Trophoblast cell (in vitro differentiated cells and primary cell): ENCODE measurements around the gene SOX8.

Source experiments
- DNase-seq, 2 donors: peaks; one replicate each; pipeline ENCODE4 v3.0.0-alpha.2; 2016
- H2AFZ ChIP-seq: 2 replicates; pipeline ENCODE4 v1.6.1; 2013; ENCODE audit warnings: low read length, moderate library complexity, mild to moderate bottlenecking; ENCODE audit not compliant: insufficient read depth, poor library complexity
- H2AK5ac ChIP-seq: 2 replicates; pipeline ENCODE4 v1.6.1; 2013; ENCODE audit warnings: mild to moderate bottlenecking, low read length
- H2BK120ac ChIP-seq: 2 replicates; pipeline ENCODE4 v1.6.1; 2013; ENCODE audit warnings: low read length, mild to moderate bottlenecking, moderate library complexity; ENCODE audit not compliant: insufficient read depth, poor library complexity
- H2BK12ac ChIP-seq: 2 replicates; pipeline ENCODE4 v1.6.1; 2013; ENCODE audit warnings: mild to moderate bottlenecking, low read length, moderate library complexity
- H2BK5ac ChIP-seq: 2 replicates; pipeline ENCODE4 v1.6.1; 2013; ENCODE audit warnings: low read length, low read depth, moderate library complexity, mild to moderate bottlenecking; ENCODE audit not compliant: poor library complexity
- H3K14ac ChIP-seq: 2 replicates; pipeline ENCODE4 v1.6.1; 2013; ENCODE audit warnings: mild to moderate bottlenecking, low read length
- H3K18ac ChIP-seq: 2 replicates; pipeline ENCODE4 v1.6.1; 2013; ENCODE audit warnings: mild to moderate bottlenecking, low read length
- H3K23ac ChIP-seq: 2 replicates; pipeline ENCODE4 v1.6.1; 2013; ENCODE audit warnings: low read length
- H3K27ac ChIP-seq: 2 replicates; pipeline ENCODE4 v1.5.1; 2013; ENCODE audit warnings: low read depth, mild to moderate bottlenecking, inconsistent platforms, low read length, moderate library complexity
- H3K27me3 ChIP-seq: 2 replicates; pipeline ENCODE4 v1.6.1; 2013; ENCODE audit warnings: inconsistent platforms, mild to moderate bottlenecking, low read length, moderate library complexity; ENCODE audit not compliant: insufficient read depth
- H3K36me3 ChIP-seq, 2 experiments: 1 replicate in 1 of 2; 2 replicates in 1 of 2; pipeline ENCODE4 v1.6.1; 2013; ENCODE audit warnings: low read length in 2 of 2, mild to moderate bottlenecking in 2 of 2, moderate library complexity in 1 of 2; ENCODE audit not compliant: insufficient read depth in 2 of 2, control insufficient read depth in 1 of 2
- H3K4ac ChIP-seq: 2 replicates; pipeline ENCODE4 v1.6.1; 2013; ENCODE audit warnings: low read depth, mild to moderate bottlenecking, low read length, moderate library complexity
- H3K4me1 ChIP-seq, 2 experiments: 1 replicate in 1 of 2; 2 replicates in 1 of 2; pipeline ENCODE4 v1.6.1; 2013; ENCODE audit warnings: low read length in 2 of 2, mild to moderate bottlenecking in 2 of 2, moderate library complexity in 1 of 2; ENCODE audit not compliant: insufficient read depth in 2 of 2, control insufficient read depth in 1 of 2
- H3K4me2 ChIP-seq: 2 replicates; pipeline ENCODE4 v1.6.1; 2013; ENCODE audit warnings: inconsistent platforms, mild to moderate bottlenecking, low read length, moderate library complexity
- H3K4me3 ChIP-seq: 2 replicates; pipeline ENCODE4 v1.5.1; 2013; ENCODE audit warnings: mild to moderate bottlenecking, low read depth, low read length, inconsistent platforms
- H3K79me1 ChIP-seq: one replicate; pipeline ENCODE4 v1.6.1; 2013; ENCODE audit warnings: low read length
- H3K79me2 ChIP-seq: 2 replicates; pipeline ENCODE4 v1.6.1; 2013; ENCODE audit warnings: low read length, mild to moderate bottlenecking; ENCODE audit not compliant: control insufficient read depth, insufficient read depth, poor library complexity
- H3K9ac ChIP-seq: 2 replicates; pipeline ENCODE4 v1.6.1; 2013; ENCODE audit warnings: mild to moderate bottlenecking, low read length
- H3K9me3 ChIP-seq: 2 replicates; pipeline ENCODE4 v1.6.1; 2013; ENCODE audit warnings: low read depth, mild to moderate bottlenecking, control low read depth, inconsistent platforms, low read length; ENCODE audit not compliant: insufficient read depth
- H4K12ac ChIP-seq: 2 replicates; pipeline ENCODE4 v1.6.1; 2013; ENCODE audit warnings: low read depth, mild to moderate bottlenecking, low read length, moderate library complexity
- H4K8ac ChIP-seq: 2 replicates; pipeline ENCODE4 v1.6.1; 2013; ENCODE audit warnings: low read depth, mild to moderate bottlenecking, low read length, moderate library complexity
- H4K91ac ChIP-seq: one replicate; pipeline ENCODE4 v1.6.1; 2013; ENCODE audit warnings: low read depth, mild to moderate bottlenecking, low read length, moderate library complexity
- WGBS: extraction: QIAGEN DNeasy Blood & Tissue Kit; methylation state at CpG from one replicate; pipeline ENCODE4 v1.1.7; 2013; ENCODE audit warnings: missing lambda C conversion rate; ENCODE audit not compliant: insufficient read length, insufficient coverage; ENCODE audit errors: extremely low coverage; 5-methylcytosine and 5-hydroxymethylcytosine counted together

SOX8 gene

DNA sequence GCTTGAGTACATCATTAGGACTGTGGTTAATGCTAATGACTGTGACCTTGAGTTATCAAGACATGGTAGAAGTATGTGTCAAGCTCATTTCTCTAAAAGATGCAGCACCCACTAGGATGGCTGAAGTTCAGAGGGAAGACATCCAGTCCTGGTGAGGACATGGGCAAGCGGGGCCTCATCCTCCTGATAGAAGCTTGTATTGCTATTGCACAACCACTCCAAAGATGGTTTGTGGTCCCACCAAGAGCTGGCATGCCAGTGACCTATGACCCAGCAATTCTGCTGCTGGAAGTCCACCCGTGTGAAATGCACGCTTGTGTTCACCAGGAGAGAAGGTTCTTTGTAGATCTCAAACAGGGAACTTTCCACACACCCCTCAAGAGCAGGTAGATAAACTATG lies 14.2 kb downstream of the SOX8 start:
- Histone ChIP-seq H3K14ac (no peak overlapping the region), H3K79me2 (no peaks in the 10 kb centered on the region), H4K91ac (no peak overlapping the region), H4K8ac (no peak overlapping the region), H2AFZ (no peak overlapping the region), H3K4me3 (no peak overlapping the region), H2BK5ac (no peak overlapping the region), H4K12ac (no peak overlapping the region), H3K4me1 (no peaks in the 10 kb centered on the region), H3K27ac (no peak overlapping the region), H3K4ac (no peak overlapping the region), H3K23ac (no peak overlapping the region), H2BK120ac (no peak overlapping the region), H3K36me3 (no peaks in the 10 kb centered on the region), H3K18ac (no peak overlapping the region), H3K4me2 (no peak overlapping the region), H3K79me1 (no peaks in the 10 kb centered on the region), H2BK12ac (no peak overlapping the region), H3K27me3 (peaks cover 2% of the 10 kb centered on the region), H2AK5ac (no peak overlapping the region), H3K9me3 (peaks cover 56% of the 10 kb centered on the region), H3K9ac (no peak overlapping the region)
- no peak for DNase-seq
- WGBS: no CpG with 5 or more reads among the region's 3 CpGs

DNA sequence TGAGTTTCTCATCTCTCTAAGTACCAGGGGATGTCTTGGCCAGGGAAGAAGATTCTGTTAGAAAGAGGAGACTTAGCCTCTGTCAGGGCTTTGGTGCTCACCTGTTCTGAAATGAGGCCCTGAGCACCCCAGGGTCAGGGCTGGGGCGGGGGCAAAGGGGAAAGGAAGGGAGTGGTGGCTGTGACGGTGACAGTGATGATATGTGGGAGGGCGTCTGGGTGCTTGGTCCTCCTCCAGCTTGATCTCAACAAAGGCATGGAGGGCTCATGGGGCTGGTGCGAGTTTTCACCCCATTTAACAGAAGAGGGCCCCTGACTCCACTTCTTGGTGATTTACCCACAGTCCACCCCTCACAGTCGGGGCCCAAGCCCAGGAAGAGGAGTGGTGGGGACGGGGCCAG lies 15.1 kb downstream of the SOX8 start:
- Histone ChIP-seq H3K23ac (no peak overlapping the region), H3K14ac (no peak overlapping the region), H2BK120ac (no peak overlapping the region), H3K18ac (no peak overlapping the region), H4K8ac (no peak overlapping the region), H3K79me2 (no peaks in the 10 kb centered on the region), H2BK12ac (no peak overlapping the region), H2BK5ac (no peak overlapping the region), H3K79me1 (no peaks in the 10 kb centered on the region), H4K12ac (no peak overlapping the region), H3K4me2 (no peak overlapping the region), H3K4ac (no peak overlapping the region), H2AK5ac (no peak overlapping the region), H3K4me3 (no peak overlapping the region), H3K27me3 (peaks cover 2% of the 10 kb centered on the region), H3K27ac (no peak overlapping the region), H2AFZ (no peak overlapping the region), H4K91ac (no peak overlapping the region), H3K4me1 (no peaks in the 10 kb centered on the region), H3K9ac (no peak overlapping the region), H3K36me3 (no peaks in the 10 kb centered on the region), H3K9me3 (peaks cover 59% of the 10 kb centered on the region)
- no peak for DNase-seq
- WGBS: no CpG with 5 or more reads among the region's 6 CpGs

DNA sequence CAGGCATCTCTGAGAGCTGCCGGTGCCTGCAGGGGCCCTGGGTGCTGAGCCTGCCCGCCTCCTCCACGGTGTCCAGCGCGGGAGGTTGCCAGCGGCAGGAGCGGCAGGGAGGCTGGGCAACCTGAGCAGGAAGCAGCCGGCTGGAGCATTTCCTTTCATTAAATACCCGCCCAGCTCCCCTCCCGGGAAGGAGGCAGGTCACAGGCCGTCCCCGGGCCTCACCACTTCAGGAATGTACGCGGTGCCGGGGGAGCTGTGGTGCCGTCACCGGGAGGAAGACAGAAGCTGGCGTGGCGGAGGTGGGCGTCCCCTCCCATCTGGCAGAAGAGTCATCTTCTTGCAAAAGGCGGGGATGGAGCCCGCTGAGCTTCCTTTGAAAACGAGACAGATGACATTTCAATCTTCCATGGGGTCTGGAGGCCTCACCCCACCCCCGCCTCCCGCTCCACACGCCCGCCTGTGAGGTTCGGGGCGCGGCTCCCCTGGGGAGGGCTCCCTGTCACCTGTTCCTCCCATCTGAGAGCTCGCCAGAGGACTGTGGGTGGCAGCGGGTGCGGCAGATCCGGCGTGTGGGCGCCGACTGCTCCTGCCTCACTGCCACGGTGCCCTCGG lies 16.0 kb downstream of the SOX8 start:
- no peak overlapping the region for H4K8ac ChIP-seq
- no peak overlapping the region for H4K91ac ChIP-seq
- no peak overlapping the region for H3K27ac ChIP-seq
- H3K14ac ChIP-seq: no peak overlapping the region
- peak overlapping the region; percentile 34 for H3K4me2 ChIP-seq
- no peaks in the 10 kb centered on the region for H3K79me1 ChIP-seq
- H3K9me3 ChIP-seq: peaks cover 57% of the 10 kb centered on the region
- no peak overlapping the region for H2AK5ac ChIP-seq
- no peak overlapping the region for H3K4ac ChIP-seq
- no peaks in the 10 kb centered on the region for H3K4me1 ChIP-seq
- no peak overlapping the region for H3K23ac ChIP-seq
- H3K9ac ChIP-seq: no peak overlapping the region
- H4K12ac ChIP-seq: no peak overlapping the region
- no peak overlapping the region for H2BK120ac ChIP-seq
- H3K36me3 ChIP-seq: no peaks in the 10 kb centered on the region
- no peak overlapping the region for H2AFZ ChIP-seq
- no peak overlapping the region for H2BK5ac ChIP-seq
- H3K18ac ChIP-seq: no peak overlapping the region
- H3K4me3 ChIP-seq: no peak overlapping the region
- DNase-seq: no peak
- WGBS: no CpG with 5 or more reads among the region's 39 CpGs
- H2BK12ac ChIP-seq: no peak overlapping the region
- peaks cover 2% of the 10 kb centered on the region for H3K27me3 ChIP-seq
- H3K79me2 ChIP-seq: no peaks in the 10 kb centered on the region

DNA sequence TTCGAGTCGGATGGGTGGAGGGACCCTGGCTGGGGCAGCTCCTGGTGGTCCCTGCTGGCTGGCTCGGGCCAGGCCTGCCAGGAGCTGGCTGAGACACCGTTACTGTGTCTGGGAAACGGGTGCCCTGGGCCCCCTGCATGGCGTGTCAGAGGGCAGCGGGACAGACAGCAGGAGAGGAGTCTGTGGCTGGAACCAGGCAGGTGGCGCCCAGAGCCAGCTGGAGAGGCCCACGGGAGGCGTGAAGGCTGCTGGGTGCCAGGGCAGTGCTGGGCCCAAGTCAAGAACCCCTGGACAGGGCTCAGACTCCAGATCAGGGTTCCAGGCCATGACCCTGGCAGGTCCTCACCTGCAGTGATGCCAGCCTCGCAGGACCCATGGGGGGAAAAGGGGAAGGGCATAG lies 16.6 kb downstream of the SOX8 start:
- H2AFZ ChIP-seq: no peak overlapping the region
- H2BK120ac ChIP-seq: no peak overlapping the region
- no CpG with 5 or more reads among the region's 11 CpGs for WGBS

More for the DNA sequence above, 16.6 kb downstream of the SOX8 start:
- Histone ChIP-seq H3K18ac (no peak overlapping the region), H4K91ac (no peak overlapping the region), H3K4me3 (no peak overlapping the region), H3K4ac (no peak overlapping the region), H3K4me2 (no peak overlapping the region), H4K8ac (no peak overlapping the region), H3K27ac (no peak overlapping the region), H3K9me3 (peaks cover 53% of the 10 kb centered on the region), H2AK5ac (no peak overlapping the region), H2BK5ac (no peak overlapping the region), H3K4me1 (no peaks in the 10 kb centered on the region), H4K12ac (no peak overlapping the region), H3K27me3 (peaks cover 2% of the 10 kb centered on the region), H3K9ac (no peak overlapping the region), H3K79me2 (no peaks in the 10 kb centered on the region), H3K79me1 (no peaks in the 10 kb centered on the region), H2BK12ac (no peak overlapping the region), H3K36me3 (no peaks in the 10 kb centered on the region), H3K23ac (no peak overlapping the region), H3K14ac (no peak overlapping the region)
- DNase-seq: no peak
